ENCODE results near the gene RNF220. TPM values are rescaled to one million over a fixed set of nuclear protein-coding genes. Genes with fewer than 3 reads are reported as not detected.

Gene RNF220
- polyA plus RNA-seq, 1 donor, result 58.9 TPM

DNA sequence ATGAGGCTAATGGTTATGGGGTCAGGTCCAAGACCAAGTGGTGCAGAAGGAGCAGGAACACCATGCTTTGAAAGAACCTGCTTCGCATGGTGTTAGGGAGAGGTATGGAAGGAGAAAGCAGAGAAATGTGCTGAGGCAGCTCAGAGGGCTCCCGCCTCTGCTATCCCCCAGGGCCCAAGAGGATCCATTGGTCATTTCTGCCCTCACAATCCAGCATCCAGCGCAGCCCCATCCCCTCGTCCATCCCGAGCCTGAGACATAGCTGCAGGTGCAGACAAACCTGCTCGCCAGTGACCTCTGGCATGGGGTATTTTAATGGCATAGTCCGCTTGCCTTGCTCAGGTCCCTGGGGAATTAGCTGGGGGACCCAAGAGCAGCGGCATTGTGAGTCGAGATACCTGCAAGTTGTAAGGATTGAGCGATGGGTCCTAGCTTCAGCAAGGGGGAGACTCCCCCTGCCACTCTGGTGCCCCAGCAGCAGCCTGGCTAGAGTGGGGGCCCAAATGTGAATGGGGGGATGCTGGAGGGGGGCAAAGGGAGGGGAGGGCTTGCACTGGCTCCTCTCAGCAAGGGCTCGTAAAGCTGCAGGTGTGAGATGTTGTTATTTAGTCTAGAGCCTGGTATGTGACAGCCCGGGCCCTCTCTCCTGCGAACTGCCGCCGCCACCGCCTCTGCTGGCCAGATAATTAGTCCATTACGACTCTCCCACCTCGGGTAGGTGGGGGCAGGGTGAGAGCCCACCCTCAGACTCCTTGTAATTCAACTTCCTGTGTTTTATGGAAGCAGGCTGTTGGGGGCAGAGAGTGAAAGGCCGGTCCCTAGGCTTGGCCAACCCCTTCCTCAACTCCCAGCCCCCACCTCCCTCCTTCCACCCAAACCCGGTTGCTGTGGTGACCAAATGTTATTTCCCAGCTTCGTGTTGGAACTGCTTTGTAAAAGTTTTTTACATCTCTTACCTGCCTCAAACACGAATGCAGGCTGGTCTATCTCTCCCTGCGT, 118.8 kb downstream of the RNF220 start:
- DNase-seq (ENCODE audit: low read depth), result no peak

DNA sequence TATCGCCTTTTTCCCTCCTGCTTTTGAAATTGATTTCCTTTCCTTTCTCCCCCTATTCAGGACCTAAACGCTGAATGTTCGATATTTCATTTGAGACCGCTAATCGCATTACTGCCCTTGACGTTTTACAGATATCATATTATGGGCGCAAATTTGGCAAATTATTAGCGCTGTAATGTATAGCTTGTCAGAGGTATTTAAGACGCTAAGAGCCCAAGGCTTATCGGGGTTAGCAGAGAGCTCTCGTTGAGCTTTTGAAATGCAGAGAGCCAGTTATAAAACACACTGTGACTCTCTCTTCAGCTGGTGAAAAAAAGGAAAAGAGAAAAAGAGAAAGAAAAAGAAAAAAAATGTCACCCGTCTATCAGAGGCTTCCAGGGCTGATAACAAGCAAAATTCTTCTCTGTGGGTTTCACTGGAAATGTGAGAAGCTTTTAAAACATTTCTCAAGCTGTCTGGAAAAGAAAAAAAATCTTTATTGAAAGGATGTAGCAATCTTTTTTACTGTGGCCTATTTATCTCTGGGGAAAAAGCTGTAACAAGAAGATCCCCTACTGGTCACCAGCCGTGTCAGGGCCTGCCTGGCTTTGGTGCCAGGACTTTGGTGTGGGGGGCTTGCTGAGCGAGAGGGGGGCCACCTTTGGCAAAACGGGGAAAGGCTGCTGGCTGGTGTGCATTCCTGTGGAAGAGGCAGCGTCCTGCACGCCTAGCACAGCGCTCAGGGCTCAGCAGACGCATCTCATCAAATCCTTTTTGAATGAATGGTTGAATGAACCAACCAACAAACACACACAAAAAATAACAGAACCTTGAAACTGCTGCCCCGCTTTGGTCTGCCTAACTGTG, 119.8 kb downstream of the RNF220 start:
- no peak for DNase-seq (ENCODE audit: low read depth)

DNA sequence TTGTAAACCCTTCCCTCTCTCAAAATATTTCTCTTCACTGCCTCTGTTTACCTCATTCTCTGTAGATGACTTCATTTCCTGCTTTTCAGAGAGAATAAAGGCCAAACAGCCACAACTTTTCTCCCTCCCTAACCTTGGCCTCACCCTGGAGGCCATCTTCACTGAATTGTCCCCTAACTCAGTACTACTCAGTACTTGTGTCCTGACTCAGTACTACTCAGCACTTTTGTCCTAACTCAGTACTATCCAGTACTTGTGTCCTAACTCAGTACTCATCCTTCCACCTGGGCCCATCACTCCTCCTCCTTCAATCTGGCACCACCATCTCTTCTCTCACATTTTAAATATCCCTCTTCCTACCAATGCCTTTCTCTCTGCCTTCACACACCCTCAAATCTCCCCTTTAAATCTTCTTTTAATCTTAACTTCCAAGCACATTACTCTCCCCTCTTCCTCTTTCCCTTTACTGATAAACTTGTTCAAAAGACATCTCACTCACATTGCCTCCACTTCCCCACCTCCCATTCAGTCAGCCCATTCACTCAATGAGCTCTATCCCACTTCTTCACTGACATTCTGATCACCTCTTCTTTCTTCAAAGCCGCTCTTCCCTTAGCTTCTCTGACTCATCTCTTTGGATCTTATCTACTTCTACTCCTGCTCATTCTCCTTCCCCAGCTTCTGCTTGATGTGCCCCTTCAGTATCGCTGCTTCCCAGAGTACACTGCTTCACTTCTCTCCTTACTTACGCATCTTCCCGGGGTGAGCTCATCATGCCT, 121.4 kb downstream of the RNF220 start:
- DNase-seq (ENCODE audit: low read depth), result no peak

DNA sequence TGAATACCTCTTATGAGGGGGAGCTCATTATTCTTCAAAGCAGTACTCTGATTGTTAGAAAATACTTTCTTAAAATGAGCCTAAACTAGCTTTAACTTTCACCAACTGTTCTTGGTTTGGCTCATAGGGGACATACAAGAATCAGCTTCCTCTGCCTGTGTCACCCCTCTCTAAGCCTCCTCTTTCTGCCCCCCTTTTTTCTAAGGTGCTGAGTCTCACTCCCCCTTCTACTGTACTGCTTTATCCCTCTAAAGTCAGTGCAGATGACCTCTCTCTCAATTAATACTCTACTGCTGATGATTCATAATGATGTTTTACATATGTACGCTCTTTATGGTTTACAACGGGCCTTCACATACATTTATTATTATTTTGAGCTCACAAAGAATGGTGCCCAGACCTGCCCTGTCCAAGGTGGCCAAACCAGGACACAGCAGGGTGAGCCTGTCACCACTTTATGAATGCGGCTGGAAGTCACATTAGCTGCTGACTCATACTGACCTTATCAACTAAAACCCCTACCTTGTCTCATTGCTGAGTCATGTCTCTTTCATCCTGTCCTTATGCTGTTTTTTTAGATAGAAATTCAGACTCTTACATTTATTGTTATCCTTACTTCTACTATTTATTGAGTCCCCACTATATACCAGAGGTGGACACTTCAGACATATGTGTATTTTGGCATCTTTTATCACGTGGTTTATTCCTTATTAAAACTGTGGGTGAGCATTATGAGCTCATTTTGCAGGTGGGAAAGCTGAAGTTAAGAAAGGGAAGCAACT, 126.9 kb downstream of the RNF220 start:
- no peak for DNase-seq (ENCODE audit: low read depth)

DNA sequence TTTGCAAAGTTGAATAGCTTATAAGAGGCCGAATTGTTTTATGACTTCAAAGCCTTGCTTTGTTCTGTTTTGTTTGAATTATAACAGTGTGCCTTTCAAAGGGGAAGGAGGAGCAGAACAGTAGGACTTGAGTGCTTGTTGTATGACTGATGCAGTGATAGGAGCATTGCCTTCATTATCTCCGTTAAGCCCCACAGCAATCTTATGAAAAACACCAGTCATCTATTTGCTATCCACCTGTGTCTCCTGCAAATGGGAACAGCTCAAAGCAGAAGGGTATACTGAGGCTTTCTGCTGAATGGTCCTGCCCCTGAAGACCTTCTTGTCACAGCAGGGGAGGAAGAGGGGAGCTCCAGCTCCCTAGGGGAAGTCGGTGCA, 127.5 kb downstream of the RNF220 start:
- DNase-seq (ENCODE audit: low read depth), result no peak

DNA sequence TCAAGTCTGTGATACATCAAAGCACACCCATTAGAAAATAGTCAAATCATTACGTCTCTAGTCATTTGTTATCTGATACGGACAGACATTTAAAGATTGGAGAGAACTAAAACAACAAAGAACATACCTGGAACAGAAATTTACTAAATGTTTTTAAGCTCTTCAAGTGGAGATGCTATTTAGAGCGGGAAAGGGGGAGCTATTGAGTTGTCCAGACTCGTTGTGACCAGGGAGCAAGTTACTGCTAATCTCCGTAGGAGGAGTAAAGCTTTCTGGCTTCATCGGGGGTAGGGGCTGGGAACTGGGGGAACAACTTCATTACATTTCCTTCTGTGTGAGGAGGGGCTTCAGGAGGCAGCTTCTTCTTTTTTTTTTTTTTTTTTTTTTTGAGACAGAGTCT, 129.7 kb downstream of the RNF220 start:
- no peak for DNase-seq (ENCODE audit: low read depth)

DNA sequence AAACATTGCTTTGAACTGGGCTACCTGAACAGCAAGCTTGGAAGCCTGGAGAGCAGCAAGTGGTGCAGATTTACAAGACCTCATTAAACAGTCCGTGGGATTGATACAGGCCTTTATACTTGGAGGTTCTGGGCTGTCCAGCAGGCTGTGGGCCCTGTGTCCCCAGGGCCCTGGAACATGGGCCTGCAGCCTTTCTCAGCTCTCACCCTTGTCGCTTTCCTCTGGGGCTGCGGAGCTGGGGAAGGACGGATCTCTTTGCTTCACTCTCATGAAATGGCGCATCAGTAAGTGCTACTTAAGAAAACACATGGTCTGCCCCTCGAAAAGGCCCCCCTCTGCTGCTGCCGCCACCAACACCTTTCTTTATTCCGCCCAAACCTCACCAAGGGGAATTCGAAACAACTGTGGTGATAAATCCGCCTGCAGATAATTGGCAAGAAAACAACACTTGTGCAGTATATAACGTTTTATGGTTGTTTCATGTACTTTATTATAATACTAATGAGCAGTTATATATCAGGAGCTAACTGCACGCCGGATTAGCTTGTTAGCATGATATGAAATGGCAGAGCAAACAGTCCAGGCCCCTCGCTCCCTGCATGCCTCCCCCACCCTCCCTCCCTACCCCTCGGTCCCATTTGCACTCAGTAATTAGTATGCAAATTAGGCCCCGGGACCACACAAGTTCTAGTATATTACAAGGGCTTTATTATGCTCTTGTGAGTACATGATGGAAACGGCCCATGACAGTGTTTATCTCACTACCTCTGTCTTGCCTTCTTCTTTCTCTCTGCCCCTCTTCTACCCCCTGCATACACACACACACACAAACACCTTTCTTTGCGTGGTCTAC, 131.5 kb downstream of the RNF220 start:
- no peak for DNase-seq (ENCODE audit: low read depth)

DNA sequence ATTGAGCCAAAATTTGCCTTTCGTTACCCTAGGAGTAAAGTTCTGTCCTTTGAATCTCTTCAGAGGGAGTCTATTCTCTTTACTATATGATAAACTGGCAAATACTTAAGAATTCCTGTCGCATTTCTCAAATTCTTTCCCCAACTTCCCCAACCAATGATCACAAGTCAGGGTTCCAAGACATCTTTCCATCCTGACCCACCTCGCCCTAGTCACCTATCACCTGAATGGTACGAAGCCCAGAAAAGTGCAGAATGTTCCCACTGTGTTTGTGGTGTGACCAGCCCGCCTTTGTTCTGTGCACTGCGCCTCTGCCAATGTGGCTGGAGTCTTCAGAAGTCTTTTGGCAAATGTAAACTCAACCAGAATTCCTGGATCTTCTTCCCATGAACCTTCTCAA, 132.5 kb downstream of the RNF220 start:
- DNase-seq (ENCODE audit: low read depth), result no peak

DNA sequence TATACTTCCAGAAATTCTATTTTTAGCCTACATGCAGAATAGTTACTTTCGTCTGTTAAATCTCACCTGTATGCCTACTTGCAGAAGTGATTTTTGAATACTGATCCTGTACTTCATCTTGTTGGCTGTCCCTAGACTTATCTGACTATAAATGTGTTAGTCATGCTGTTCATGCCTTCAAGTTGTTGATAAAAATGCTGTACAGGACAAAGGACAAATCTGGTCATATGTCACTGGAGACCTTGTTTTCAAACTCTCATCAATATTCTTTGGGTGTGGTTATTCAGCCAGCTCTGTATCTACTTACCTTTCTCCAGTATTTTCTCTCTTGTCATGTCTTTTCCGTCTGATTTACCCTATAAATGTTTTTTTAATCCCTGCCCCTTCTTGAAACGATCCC, 132.9 kb downstream of the RNF220 start:
- DNase-seq (ENCODE audit: low read depth), result no peak

DNA sequence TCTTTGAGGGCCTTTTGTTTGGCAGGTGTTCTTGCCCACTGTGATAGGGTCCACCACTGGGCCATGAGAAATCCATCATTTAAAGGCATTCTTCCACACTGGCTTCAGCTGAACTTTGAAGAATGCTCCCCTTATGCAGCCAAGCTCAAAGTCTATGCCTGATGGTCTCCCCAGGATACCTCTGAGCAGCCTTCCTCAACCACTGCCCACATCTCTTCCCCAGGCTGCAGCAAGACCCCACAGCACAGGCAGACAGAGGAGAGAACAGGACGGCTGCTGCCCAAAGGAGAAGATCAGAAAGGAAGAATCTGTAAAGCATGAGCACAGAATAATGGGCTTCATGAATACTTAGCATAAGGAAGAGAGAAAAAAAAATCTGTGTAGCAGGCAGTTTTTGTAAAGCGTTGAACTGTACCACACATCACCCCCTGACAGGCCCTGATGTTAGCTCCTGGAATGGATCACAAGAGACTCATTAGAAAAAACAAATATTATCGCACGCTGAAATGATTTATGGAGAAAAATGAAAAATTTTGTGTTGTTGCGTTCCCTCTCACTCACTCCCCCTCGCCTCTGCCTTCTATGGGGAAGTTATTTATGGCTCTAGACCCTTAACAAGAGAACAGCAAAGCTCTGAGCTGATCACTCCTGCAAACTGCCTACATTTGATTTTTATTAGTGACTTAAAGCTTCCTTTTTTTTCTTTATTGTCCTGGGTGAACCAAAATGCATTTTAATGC, 135.1 kb downstream of the RNF220 start:
- no peak for DNase-seq (ENCODE audit: low read depth)

DNA sequence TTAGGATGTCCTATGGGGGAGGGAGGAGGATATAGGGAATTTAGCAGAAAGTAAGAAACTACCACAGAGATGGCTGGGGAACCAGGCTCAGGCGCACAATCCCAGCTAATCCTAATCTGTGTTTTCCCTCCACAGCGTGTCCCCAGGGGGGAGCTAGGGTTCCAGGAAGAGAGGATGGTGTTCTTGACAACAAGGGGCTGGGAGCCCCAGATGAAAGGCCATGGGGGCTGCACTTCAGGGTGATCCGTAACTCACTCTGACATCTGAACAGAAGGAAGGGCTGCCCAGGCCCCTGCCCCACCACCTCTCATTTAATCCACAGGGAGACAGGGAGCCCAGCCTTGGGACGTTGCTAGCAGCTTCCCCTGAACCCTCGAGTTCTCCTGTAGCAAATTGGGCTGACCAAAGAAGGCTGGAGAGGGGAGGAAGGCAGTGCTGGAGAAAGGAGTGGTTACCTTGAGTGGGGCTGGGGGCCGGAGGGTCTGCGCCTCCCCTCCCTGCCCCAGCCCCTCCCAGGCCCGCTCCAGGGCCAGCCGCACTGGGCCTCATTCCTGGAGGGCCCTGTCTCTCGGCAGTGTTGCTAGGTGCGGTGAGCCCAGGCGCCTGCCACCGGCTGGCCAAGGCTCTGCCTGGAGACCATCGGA, 137.5 kb downstream of the RNF220 start:
- DNase-seq (ENCODE audit: low read depth), result no peak

DNA sequence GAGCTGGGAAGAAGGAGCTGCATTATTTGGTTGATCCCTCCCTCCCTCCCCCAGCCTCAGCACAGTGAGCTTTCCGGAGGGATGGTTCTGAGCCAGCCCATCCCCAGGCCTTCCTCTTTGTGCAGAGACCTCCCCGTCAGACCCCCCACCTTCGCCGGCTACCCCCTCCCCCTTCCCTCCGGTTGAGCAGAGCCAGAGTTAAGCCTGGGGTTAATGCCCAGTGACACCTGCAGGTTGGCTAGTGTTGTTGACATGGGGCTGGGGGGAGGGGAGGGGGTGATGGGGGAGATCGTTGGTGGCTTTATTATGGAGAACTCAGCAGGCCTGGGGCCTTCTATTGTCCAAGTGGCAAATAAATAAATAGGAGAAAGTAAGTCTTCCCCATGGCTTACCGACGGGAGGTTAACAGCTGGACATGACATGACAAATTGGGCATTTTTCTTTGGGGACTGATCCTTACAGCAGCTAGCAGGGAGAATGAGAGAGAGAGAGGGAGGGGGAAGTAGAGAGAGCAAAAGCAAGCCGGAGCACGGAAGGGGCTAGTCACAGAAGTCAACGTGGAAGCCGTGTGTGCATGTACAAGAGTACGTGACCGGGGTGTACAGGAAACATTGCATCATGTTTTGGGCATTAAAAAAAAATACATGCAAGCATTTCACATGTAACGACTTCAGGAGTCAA, 138.1 kb downstream of the RNF220 start:
- no peak for DNase-seq (ENCODE audit: low read depth)

DNA sequence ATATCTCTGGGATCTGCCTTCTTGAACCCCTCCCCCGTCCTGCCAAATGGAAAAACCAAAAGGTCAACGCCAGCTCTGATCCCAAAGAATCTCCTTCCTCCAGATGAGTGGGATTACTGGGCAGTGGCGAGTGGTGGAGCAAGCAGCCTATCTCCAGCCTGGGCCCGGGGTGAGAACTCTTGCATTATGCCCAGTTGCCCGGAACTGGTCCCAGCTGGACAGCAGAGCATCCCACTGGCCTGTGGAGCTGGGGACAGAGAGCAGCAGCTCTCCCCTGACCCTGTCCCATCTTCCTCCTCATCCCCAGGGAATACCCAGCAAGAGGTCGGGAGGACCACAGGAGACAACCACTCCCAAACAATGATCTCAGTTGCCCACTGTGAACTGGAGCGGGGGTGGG, 138.7 kb downstream of the RNF220 start:
- no peak for DNase-seq (ENCODE audit: low read depth)

DNA sequence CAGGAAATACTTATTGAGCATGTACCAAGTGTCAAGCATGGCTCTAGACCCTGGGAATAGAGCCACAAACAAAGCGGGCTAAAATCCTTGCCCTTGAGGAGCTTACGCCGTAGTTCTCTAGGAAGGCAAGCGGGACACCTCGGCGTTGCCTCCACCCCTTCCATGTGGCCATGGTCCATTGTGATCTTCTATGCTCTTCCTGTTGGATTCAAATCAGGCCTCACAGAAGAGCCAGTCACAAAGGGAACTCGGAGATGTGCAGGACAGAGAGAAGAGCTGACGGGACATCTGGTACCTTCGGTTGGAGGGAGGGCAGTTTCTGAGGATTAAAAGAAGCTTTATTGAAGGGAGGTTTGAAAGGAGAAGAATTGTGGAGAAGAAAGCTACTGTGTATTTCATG, 139.9 kb downstream of the RNF220 start:
- DNase-seq (ENCODE audit: low read depth), result no peak

DNA sequence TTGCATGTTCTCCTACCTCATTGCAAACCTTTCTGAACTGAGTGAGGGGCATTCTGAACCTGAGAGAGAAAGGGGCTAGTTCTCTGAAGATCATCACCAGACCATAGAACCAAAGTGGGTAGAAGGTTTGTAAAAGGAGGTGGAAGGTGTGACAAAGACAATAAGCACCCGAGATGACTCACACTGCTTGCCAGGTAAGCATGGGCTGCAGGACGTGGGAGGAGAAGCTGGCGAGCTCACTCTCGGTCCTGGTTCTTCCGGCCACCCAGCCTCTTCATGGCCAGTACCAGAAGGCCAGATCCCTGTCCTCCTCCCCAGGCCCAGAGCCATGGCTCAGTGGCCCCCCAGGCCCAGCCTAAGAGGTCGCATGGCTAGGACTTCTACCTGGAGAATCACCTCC, 140.9 kb downstream of the RNF220 start:
- no peak for DNase-seq (ENCODE audit: low read depth)

DNA sequence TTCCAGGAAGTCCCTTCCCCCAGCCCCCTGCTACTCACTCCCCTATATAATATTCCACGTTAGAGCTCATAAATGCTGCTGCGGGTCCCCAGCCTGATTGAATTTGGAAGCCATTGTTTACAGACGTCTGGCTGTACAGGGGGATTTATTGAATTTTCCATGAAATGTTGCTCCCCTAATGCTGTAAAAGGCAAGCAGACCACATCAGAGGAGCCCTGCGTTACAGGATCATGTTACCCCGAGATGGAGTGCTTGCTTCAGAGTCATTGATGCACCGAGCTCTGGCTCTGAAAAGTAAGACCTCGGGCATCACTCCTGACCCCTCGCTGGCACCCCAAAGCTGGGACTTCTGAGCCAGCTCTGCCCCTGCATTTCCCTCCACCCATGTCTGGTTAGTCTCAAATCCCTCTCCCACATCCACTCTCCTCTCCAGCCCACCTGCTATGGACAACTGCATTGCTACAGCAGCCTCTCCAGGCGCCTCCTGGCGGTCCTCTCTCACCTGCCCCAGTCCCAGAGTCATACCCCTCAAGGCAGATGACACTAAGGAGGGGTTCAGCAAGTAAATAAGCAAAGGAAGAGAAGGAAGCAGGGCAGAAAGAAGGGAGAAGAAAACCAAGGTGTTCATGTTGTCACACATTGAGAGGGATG, 141.5 kb downstream of the RNF220 start:
- no peak for DNase-seq (ENCODE audit: low read depth)

DNA sequence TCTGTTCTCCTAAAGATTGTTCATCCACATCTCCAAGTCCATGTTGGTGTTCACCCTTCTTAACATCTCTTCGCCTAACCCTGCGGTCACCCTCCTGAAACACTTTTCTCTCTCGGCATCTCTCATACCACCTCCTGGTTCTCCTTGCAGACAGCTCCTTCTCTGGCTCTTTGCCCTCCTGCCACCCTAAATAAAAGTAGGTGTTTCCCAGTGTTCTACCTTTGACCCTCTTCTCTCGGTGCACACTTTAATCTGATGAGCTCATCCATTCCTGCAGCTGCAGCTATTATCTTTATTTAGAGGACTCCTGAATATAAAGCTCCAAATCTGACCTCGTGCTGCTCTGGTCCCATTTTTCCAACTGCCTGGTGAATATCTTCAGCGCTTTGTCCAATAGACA, 142.3 kb downstream of the RNF220 start:
- DNase-seq (ENCODE audit: low read depth), result no peak

DNA sequence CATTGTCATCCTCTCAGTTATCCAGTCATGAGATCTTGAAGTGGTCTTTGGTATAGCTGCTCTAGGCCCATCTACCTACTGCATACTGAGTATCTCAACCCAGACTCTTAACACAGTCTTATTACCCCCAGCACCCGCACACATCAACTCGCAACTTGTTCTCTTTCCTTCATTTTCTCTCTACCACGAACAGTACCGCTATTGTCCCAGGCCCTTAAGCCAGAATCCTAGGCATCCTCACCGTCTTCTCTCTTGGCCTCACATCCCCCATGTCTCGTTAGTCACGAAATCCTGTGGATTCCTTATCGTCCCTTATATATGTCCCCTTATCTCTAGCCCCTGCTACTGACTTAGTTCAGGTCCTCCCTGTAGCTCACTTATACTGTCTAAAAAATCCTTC, 142.8 kb downstream of the RNF220 start:
- DNase-seq (ENCODE audit: low read depth), result no peak
